Osteoblast (primary cell): ENCODE data around the gene PTPRN2. TPM values are rescaled to one million over a fixed set of nuclear protein-coding genes. Genes with fewer than 3 reads are reported as not detected.

Experiments used
- DNase-seq: peaks from one replicate; pipeline ENCODE4 v3.0.0; 2011; ENCODE audit warnings: low spot score, mixed read lengths; ENCODE audit not compliant: insufficient read length; ENCODE audit errors: missing footprints
- H2AFZ ChIP-seq: 2 replicates; pipeline ENCODE4 v1.6.0; 2011; ENCODE audit warnings: mild to moderate bottlenecking, low read length
- H3K27ac ChIP-seq: 2 replicates; pipeline ENCODE4 v1.5.1; 2011; ENCODE audit warnings: mild to moderate bottlenecking, low read depth, low read length, moderate library complexity
- H3K27me3 ChIP-seq: 2 replicates; pipeline ENCODE4 v1.6.0; 2012; ENCODE audit warnings: mild to moderate bottlenecking, control low read depth, inconsistent platforms, low read length, moderate library complexity; ENCODE audit not compliant: insufficient read depth
- H3K36me3 ChIP-seq: 2 replicates; pipeline ENCODE4 v1.5.1; 2011; ENCODE audit warnings: mild to moderate bottlenecking, low read length, control low read depth, moderate library complexity; ENCODE audit not compliant: insufficient read depth
- H3K4me1 ChIP-seq: 2 replicates; pipeline ENCODE4 v1.5.1; 2011; ENCODE audit warnings: mild to moderate bottlenecking, low read length, control low read depth, moderate library complexity; ENCODE audit not compliant: insufficient read depth
- H3K4me2 ChIP-seq: 2 replicates; pipeline ENCODE4 v1.6.0; 2011; ENCODE audit warnings: mild to moderate bottlenecking, low read length; ENCODE audit not compliant: insufficient read depth
- H3K4me3 ChIP-seq: fragments of 200-600 bp; sonication (generic); 3 replicates; pipeline ENCODE4 v1.5.1; 2012; ENCODE audit warnings: mild to moderate bottlenecking, low read length, inconsistent platforms; ENCODE audit not compliant: insufficient read depth
- H3K79me2 ChIP-seq: 2 replicates; pipeline ENCODE4 v1.6.0; 2012; ENCODE audit warnings: mild to moderate bottlenecking, low read length, control low read depth, inconsistent platforms; ENCODE audit not compliant: insufficient read depth
- H3K9me3 ChIP-seq: 2 replicates; pipeline ENCODE4 v1.5.1; 2011; ENCODE audit warnings: low read depth, low read length, control low read depth
- H4K20me1 ChIP-seq: 2 replicates; pipeline ENCODE4 v1.6.0; 2012; ENCODE audit warnings: mild to moderate bottlenecking, low read length, control low read depth; ENCODE audit not compliant: insufficient read depth
- total RNA-seq: library from RNA; depleted of rRNA; stranded (reverse); fragments of >200 nt; gene quantifications from 2 replicates; pipeline ENCODE4 v1.2.3, GENCODE V29; 2012
- TF ChIP-seq, protein P1 (sequence below): IDR thresholded peaks from 2 replicates; pipeline ENCODE4 v1.5.1; 2011; ENCODE audit warnings: mild to moderate bottlenecking, low read depth, low read length, moderate library complexity; ENCODE audit errors: extremely low read depth

The PTPRN2 gene
- total RNA-seq, 1 donor: 0.36 TPM

DNA sequence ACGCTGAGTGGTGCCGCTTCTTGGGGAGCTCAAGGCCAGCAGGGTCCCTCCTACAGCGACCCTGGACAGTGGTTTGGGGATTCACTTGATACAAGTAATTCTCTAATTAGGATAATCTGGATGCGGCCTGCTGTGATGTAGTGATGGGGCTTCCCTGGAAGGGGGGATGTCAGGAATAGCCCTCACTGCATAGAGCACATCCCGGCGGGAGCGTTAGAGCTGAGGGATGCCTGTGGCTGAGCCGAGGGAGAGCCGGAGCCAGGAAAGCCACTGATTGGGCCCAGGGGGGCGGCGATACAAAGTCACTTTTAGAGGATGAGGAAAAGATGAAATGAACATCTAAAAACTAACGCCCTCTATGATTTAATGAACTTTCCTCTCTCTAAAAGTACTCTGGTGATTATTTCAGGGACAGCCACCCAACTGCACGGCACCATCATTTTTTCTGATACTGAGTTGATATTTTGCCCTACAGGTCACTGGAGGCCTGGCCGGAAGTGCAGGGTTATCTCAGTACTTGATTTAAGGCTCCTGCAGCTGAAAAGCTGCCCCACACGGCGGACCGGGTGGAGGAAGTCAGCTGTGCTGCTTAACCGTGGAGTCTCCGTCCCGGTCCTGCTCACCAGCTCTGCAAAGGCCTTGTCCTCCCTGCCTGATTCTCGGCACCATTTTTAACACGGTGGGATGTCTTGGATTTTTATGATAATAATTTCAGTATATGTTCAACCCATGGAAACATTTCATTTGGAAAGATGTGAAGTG, 732.0 kb downstream of the PTPRN2 start:
- TF ChIP-seq, protein P1, sequence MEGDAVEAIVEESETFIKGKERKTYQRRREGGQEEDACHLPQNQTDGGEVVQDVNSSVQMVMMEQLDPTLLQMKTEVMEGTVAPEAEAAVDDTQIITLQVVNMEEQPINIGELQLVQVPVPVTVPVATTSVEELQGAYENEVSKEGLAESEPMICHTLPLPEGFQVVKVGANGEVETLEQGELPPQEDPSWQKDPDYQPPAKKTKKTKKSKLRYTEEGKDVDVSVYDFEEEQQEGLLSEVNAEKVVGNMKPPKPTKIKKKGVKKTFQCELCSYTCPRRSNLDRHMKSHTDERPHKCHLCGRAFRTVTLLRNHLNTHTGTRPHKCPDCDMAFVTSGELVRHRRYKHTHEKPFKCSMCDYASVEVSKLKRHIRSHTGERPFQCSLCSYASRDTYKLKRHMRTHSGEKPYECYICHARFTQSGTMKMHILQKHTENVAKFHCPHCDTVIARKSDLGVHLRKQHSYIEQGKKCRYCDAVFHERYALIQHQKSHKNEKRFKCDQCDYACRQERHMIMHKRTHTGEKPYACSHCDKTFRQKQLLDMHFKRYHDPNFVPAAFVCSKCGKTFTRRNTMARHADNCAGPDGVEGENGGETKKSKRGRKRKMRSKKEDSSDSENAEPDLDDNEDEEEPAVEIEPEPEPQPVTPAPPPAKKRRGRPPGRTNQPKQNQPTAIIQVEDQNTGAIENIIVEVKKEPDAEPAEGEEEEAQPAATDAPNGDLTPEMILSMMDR: no peak
- no peaks in the 10 kb centered on the region for H3K79me2 ChIP-seq
- no peaks in the 10 kb centered on the region for H3K9me3 ChIP-seq
- no peak for DNase-seq
- H3K4me1 ChIP-seq: no peaks in the 10 kb centered on the region
- H3K4me3 ChIP-seq: no peak overlapping the region
- H3K27me3 ChIP-seq: no peaks in the 10 kb centered on the region
- H3K27ac ChIP-seq: no peak overlapping the region
- no peaks in the 10 kb centered on the region for H4K20me1 ChIP-seq
- no peaks in the 10 kb centered on the region for H3K36me3 ChIP-seq
- no peak overlapping the region for H2AFZ ChIP-seq
- no peak overlapping the region for H3K4me2 ChIP-seq

DNA sequence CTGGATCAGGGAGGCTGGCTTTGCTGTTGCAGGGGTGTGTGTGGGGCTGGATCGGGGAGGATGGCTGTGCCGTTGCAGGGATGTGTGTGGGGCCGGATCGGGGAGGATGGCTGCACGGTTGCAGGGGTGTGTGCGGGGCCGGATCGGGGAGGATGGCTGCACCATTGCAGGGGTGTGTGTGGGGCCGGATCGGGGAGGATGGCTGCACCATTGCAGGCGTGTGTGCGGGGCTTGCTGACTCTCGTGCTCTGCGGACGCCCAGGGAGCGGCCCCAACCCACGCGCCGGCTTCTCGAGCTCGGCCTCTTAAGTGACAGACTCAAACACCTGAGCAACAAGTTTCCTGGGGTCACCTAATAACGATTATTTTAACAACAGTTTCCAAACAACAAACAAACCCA, 732.6 kb downstream of the PTPRN2 start:
- Histone ChIP-seq H3K4me2 (no peak overlapping the region), H3K79me2 (no peaks in the 10 kb centered on the region), H3K9me3 (no peaks in the 10 kb centered on the region), H3K27me3 (no peaks in the 10 kb centered on the region), H3K4me1 (no peaks in the 10 kb centered on the region), H4K20me1 (no peaks in the 10 kb centered on the region), H3K27ac (no peak overlapping the region), H3K4me3 (no peak overlapping the region), H2AFZ (no peak overlapping the region), H3K36me3 (no peaks in the 10 kb centered on the region)
- TF ChIP-seq, protein P1: no peak
- DNase-seq: no peak

DNA sequence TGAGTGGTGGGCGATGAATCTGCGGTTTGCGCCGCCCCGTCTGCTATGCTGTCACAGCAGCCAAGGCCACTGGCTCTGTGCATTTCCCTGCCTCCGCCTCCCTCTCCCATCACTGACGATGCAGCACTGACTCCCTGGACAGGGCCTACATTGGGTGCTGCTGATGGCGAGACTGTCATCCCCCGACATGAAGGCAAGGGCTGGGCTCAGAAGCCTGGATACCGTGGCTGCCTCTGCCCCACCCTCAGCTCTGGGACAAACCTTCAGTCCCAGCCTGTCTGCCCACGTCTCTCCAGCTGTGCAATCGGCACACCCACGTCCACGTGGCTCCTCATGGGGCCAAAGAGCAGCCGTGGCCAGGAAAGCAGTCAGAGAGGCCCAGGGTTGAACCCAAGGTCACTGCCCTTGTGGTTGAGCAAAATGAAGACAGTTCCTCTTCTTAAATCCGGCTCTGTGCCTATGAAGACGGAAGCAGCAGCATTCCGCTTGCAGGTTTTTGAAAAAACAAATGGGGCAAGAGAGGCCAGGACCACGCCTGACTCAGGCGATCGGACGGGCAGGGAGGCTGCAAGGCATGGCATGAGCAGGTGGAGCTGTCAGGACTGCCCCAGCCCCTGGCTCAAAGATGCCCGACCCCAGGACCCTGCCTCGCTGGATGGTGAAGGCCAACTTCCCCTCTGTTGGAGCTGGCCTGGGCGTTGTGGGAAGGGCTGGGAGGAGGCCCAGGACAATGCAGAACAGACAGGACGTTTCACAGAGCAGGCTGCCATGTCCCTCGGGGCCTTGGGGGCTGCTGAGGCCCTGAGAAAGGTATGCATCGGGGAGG, 733.3 kb downstream of the PTPRN2 start:
- no peaks in the 10 kb centered on the region for H3K27me3 ChIP-seq
- no peak for DNase-seq
- H2AFZ ChIP-seq: no peak overlapping the region
- H3K36me3 ChIP-seq: no peaks in the 10 kb centered on the region
- H3K79me2 ChIP-seq: no peaks in the 10 kb centered on the region
- H3K4me3 ChIP-seq: no peak overlapping the region
- TF ChIP-seq, protein P1: no peak
- H3K4me2 ChIP-seq: no peak overlapping the region
- no peaks in the 10 kb centered on the region for H4K20me1 ChIP-seq
- no peak overlapping the region for H3K27ac ChIP-seq
- H3K9me3 ChIP-seq: no peaks in the 10 kb centered on the region
- no peaks in the 10 kb centered on the region for H3K4me1 ChIP-seq

DNA sequence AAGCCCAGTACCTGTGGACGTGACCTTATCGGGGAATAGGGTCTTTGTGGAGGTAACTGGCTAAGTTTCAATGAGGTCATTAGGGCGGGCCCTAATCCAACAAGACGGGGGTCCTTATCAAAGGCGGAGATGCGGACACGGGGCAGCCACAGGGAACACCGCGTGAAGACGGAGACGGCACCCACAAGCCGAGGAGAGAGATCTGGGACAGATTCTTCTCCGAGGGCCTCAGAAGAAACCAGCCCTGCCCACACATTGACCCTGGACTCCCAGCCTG, 733.9 kb downstream of the PTPRN2 start:
- TF ChIP-seq, protein P1: no peak
- Histone ChIP-seq H3K36me3 (no peaks in the 10 kb centered on the region), H3K4me2 (no peak overlapping the region), H4K20me1 (no peaks in the 10 kb centered on the region), H2AFZ (no peak overlapping the region), H3K27ac (no peak overlapping the region), H3K9me3 (no peaks in the 10 kb centered on the region), H3K27me3 (no peaks in the 10 kb centered on the region), H3K4me3 (no peak overlapping the region), H3K4me1 (no peaks in the 10 kb centered on the region), H3K79me2 (no peaks in the 10 kb centered on the region)
- DNase-seq: no peak
